ENCODE measurements around the gene GINS2.

GINS2 gene

DNA sequence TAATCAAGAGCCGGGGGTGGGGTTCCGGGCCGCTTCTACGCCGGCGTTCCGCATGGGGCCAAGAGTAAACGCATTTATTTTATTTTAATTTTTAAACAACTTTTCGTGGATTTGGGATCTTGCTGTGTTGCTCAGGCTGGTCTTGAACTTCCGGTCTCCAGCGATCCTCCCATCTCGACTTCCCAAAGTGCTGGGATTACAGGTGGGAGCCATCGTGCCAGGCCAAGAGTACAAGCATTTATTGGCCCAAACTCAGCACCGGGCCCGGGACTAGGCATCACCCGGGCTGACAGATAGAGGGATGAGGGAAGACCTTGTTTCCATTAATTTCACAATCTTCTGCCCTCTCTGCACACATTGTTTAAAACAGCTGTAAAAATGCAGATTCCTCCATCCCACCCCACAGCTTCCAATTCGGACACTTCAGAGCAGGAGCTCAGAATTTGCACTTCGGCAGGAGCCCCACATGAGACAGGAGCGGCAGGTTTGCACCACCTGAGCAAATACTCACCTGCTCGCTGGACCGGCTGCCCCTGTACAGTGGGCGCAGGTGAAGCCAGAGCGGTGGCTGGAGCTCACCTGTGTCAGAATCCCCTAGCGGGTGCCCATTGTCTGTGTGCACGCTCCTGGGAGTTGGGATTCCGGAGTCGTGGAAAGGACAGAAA lies 663 bp upstream of the GINS2 start:
- no peak for DNase-seq (ENCODE audit: low read depth)

DNA sequence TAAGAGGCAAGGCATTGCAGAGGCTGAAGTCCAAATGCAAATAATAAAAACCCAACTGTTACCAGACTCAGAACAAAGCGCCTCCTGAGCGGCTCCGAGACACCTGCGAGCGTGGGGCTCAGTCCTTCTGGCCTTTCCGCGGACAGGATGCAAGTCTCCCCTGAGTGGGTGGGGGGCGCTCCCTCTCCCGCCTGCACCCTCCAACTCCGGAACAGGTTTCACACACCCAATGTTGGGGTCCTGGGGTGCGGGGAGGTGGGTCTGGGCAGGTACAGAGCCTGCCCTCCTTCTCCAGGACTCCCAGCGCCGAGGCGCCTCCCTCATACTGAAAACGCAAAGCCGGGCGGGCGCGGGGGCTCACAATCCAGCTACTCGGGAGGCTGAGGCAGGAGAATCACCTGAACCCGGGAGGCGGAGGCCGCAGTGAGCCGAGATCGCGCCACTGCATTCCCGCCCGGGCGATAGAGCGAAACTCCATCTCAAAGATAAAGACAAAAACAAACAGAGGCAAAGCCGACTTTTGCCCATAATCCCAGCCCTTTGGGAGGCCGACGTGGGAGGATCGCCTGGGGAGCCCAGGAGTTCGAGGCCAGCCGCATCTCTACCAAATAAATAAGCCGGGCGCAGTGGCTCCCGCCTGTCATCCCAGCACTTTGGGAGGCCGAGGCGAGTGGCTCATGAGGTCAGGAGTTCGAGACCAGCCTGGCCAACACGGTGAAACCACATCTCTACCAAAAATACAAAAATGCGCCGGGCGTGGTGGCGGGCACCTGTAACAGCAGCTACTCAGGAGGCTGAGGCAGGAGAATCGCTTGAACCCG lies 893 bp downstream of the GINS2 start:
- no peak for DNase-seq (ENCODE audit: low read depth)

DNA sequence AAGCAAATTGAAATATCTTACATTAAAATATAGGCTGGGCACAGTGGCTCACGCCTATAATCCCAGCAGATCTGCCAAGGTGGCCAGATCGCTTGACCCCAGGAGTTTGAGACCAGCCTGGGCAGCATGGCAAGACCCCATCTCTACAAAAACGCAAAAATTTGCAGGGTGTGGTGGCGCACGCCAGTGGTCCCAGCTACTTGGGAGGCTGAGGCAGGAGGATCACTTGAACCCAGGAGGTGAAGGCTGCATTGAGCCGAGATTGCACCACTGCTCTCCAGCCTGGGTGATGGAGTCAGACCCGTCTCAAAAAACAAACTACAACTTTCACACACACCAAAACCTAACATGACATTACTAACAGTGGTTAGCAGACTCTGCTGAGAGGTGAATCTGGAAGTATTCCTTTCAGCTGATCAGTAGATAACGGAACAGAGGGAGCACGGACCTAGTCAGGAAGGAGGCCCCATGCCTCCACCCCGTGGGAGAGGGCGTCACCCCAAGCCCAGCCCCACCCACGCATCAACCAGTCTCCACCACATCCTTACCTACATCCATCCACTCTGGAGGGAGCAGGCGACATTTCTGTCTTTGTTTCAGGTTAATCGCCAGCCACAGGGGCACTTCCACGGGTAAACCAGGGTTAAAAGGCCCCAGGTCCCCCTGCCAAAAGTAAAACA lies 1.7 kb downstream of the GINS2 start:
- no peak for DNase-seq (ENCODE audit: low read depth)

DNA sequence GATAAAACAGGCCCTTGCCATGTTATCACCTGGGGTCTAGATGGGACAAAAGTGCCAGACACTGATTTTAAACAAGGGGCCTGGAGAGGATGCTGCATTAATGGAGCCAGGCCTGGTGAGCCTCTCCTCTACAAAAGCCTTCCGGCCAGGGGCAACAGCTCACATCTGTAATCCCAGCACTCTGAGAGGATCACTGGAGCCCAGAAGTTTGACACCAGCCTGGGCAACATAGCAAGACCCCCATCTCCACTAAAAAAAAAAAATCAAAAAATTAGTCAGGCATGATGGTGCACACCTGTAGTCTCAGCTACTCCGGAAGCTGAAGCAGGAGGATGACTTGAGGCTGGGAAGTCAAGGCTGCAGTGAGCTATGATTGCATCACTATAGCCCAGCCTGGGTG lies 3.5 kb downstream of the GINS2 start:
- no peak for DNase-seq (ENCODE audit: low read depth)

DNA sequence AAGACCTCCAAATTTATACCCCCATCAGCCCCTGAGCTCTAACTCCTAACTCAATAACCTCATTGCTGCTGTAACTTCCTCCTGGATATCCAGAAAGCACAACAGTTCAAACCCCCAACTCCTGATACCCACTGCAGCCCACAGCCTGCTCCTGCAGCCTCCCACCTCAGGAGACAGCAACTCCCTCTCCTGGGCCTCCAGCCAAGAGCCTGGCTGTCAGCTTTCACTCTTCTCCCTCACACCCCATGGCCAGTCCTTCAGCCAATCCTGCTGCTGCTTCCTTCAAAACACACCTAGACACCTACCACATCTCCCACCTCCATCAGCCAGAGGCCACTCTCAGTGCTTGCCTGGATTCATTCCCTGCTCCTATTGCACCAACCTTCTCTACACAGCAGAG lies 5.4 kb downstream of the GINS2 start:
- no peak for DNase-seq (ENCODE audit: low read depth)

DNA sequence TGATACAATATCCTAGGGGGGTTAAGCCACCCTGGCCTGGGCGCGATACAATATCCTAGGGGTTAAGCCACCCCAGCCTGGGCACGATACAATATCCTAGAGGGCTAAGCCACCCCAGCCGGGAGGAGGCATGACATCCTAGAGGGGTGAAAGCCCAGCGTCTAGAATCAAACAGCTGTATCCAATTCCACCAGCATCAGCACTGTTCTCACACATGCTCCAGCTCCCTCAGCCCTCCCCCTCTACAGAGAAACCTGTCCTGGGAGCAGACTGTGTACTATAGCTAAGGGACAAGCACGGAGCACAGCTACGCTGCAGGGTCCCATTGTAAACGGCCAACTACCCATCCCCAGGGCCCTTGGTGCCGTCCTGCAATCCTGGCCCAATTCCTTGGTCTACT lies 6.2 kb downstream of the GINS2 start:
- DNase-seq (ENCODE audit: low read depth), result no peak

DNA sequence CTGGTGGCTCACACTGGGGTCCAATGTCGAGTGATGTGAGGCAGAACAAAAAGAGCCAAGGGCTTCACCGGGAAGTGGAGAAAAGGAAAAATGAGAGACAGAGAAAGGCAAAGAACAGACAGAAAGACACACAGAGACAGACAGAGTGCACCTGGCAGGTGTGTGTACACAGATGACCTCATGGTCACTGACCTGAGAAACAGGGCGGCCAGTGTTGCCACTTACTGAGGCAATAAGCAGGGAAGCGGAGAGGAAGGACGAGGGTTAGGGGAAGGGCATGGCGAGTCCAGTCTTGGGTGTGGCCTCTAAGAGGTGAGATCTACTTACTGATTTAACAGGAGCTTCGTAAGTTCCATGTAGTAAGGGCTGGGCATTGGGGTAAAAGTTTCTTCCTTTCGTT lies 7.5 kb downstream of the GINS2 start:
- no peak for DNase-seq (ENCODE audit: low read depth)

DNA sequence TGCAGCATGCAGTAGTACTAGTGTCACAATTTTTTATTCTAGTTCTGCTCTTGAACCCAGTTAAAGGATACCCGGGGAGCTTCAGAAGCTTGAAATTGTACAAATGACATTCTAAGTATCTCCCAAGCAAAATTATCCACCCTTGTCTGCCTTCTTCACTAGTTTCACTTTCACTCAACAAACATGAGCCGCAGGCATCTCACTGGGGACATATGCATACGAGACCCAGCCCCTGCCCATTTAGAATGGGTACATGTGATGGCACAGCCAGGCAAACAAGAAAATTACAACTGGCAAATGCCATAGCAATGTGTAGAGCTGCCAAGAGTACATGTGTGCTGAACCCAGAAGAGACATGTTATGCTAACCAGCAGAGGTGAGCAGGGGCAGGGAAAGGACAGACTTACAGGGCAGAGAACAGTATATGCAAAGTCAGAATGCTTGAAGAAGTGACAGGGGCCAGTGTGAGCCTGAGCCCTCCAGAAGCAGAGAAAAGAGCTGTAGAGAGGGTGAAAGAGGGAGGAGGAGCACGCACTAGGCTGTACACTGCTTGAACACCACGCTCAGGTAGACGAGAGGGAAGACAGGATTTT lies 8.3 kb downstream of the GINS2 start:
- no peak for DNase-seq (ENCODE audit: low read depth)

DNA sequence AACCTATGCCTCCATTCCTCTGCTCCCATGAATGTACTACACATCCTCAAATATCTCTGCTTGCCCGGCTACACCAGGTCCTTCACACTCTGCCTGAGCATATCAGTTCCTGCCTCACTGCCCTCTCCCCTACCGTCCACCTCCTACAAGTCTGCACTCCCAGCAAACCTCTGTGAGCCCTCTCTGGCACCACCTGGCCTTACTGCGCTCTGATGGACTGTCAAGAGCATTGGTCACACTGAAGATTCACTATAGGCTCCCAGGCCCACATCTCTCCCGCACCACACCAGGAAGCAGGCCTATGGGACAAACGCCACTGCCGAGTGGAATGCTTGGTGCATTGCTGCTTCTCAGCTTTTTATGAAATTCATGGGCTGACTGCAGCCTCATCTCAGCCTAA lies 8.9 kb downstream of the GINS2 start:
- no peak for DNase-seq (ENCODE audit: low read depth)

DNA sequence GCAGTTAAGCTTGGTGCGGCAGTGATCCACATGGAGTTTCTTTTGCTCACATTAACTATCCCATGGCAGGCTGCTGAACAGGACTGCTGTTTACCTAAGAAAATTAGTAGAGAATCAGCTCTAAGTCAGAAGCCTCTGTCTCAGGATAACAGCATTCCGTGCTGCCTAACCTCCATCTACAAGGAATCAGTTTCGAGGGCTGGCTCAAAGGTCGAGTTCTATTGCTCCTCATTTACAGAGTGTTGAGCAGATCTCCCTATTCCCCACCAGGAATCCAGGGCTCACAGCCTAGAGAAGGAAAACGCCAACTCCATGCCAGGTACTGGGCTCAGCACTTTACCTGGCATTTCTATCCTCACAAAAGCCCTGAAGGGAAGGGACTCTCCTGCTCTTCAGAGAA lies 9.9 kb downstream of the GINS2 start:
- DNase-seq (ENCODE audit: low read depth), result no peak

DNA sequence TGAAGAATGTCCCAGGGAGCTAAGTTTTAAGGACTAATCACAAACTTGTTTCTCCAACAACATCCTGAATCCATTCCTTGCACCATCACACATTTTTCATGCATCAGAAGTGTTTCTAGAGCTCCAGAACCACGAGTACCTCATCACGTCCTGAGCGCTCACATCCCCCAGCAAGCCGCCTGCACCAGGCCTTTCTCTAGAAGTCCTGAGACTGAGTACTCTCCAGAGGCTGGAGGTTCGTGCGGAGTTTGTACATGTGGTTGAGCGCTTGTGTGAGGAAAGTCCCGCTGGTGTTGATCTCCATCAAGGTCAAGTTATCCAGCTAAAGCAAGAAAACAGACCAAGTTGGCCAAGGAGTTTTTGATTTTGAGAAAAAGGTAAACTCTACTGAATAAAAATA lies 10.7 kb downstream of the GINS2 start:
- no peak for DNase-seq (ENCODE audit: low read depth)

DNA sequence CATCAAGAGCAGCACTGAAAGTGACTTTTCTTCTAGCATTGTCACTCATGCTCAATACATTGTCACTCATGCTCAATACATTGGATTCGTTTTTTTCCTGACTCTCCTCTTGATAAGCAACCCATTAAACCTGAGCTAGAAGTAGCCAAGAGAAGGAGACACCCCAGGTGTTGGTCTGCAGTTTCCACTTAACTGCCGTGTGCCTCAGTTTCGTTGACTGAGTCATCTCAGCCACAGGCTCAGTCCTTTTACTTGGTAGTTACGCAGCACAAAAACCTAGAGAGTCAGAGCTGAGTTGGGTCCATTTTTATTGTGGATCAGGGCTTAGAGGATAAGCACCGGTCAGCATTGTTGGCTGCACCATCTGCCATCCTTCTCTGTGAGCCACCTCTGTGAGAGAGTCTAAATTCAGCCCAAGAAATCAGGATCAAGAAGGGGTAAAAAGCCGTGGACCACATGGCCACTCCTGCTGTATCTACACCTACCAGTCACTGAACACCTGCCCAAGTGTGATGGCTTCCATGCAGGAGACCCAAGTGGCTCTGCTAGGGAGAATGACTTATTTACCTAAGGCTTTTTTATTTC lies 11.3 kb downstream of the GINS2 start:
- no peak for DNase-seq (ENCODE audit: low read depth)

DNA sequence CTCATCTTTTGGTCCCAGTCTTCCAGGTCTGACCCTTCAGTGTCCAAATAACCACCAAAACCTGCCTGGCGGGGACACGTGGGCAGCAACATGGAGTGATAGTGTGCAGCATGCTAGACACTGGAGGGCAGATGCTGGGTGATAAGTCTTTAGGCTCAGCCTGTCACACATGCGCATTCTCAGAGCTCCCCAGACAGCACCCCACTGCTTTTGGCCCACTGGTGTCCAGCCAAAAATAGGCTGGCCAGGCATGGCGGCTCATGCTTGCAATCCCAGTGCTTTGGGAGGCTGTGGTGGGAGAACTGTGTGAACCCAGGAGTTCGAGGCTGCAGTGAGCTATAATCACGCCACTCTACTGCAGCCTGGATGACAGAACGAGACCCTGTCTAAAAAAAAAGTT lies 12.3 kb downstream of the GINS2 start:
- no peak for DNase-seq (ENCODE audit: low read depth)

DNA sequence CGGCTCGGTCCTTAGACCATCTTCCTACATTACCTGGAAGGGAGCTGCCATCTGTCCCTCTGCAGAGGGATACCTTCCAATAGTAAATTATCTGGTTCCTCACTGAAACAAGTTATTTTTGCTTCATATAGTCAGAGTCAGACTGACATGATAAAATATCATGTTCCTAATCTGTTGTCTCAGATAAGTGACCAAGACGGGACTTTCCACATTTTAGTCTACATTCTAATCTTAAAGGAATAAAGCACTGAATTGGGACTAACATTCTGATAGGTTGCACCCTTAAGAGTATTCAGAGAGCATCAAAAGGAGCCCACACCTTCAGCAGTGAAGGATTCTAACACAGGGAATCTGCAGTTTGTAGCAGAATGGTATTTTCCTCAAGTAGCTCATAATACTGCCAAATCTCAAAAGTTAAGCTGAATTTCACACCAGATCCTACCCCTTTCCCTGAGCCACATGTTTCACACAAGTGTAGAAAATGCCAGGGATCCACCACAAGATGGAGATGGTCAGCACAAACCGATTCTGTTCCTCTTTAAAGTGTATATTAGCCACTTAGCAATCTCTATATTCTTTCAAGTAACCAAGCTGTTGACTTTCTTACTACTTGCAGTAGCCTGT lies 13.4 kb downstream of the GINS2 start:
- no peak for DNase-seq (ENCODE audit: low read depth)

DNA sequence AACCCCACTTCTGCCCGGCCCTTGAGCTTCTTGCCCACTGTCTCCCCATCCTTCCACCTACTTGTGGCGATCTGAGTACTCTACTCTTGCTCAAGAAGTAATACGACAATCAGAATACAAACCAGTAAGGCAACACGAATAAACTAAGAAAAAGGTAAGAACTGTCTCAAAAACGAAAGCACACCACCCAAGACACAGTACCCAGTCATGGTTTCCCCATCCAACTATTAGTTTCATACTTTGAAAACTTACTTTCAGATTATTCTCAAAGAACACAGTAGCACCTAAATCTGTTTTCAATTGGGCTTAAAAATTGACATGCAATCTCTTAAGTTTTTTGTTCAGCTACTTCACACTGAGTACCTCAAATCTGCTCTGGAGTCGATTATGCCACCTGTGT lies 13.9 kb downstream of the GINS2 start:
- no peak for DNase-seq (ENCODE audit: low read depth)

DNA sequence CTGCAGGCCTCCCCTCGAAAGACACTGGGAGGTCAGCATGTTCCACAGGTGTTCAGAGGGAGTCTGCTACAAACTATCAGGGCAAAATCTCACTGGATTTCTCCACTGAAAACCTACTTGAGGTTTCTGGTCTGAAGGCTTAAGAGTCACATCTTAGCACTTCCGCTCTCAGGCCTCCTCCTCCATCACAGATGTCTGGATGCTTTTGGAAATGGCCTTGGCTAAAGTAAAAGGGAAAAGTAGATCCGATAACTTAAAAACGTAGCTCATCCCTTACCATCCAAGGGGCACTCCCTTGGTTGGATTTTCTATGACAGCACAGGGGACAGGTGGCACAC lies 14.4 kb downstream of the GINS2 start:
- DNase-seq (ENCODE audit: low read depth), result no peak

DNA sequence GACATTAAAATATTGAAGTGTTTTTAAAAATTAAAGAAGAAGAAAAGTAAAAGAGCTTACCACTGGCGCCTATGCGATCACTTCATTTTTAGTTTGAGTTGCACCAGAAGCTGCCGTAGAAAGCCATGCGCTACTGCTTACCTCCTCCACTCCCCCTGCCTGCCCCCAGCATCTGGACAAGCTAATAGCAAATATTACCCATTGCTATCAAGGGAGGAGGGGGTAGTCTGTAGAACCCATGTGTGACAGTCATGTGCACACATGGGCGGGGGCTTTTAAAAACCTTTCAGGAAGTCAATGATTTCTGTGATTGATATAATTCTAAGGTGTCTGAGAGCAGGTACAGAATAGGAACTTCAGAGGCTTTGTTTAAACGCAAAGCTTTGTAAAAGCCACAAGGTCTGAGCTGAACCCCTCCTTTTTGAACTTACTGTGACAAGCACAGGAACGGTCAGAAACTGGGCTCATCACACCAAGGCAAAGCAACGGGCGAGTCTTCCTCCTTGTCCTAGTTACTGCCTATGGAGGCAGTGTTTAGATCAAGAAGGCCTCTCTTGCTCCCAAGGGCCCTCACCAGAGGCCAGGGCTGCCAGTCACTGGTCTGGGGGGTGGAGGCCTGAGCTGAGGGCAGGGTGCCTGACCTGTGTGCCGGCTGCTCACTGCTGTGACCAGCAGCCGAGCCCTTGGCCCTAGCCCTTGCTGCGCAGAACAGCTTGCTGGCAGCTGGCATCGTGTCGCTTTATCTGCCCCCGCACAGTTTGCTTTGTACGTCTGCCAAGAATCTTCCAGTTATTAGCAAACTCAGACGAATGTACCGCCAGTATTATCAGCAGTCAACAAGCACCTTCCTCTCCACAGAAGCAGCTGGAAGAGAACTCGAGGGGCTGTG lies 15.0 kb downstream of the GINS2 start:
- no peak for DNase-seq (ENCODE audit: low read depth)

DNA sequence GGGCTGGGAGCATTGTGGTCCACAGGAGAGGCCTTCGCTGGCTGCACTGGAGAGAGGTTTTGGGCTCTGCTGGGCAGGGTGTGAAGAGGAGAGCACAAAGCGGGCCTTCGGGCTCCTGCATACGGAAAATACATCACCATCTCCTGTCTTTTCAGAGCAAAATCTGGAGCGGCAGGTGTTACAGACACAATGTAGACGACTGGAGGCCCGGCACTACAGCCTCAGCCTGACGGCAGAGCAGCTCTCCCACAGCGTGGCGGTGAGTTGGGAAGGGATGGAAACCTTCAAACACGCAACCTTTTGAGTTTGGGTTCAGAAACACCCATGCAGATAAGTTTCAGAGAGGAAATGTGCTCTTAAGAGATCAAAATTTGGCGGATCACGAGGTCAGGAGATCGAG lies 17.9 kb downstream of the GINS2 start:
- no peak for DNase-seq (ENCODE audit: low read depth)

DNA sequence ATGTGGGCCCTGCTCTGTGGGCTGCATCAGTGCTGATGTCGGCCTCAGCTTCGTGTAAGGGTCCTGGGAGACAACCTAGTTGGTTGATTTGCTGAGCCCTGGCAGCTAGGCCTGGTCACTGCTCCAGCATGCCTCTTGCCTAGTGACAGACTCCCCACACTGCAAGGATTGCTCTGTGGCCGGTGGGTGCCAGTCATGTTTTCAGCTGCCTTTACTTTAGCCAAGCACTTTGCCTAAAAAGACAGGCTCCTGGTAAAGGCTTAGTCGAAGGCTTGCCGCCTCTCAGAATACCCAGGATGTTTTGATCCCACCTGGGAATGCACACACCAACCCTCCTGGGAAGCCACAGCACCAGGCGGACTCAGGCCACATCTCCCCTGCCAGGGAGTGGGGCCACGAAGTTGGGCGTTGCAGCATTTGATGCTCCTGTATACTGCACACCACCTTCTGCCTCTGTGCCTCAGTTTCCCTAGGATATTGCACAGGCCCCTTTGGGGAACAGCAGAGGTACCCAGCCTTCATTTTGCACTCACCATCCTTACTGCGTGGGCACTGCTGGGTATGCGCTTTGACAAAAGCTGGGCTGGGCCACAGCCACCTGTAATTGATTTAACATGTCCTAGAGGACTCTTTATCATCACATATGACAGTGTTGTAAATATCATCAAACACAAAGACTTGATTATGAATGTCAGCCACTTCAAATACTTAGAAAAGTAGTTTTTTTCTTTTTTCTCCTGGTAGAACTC lies 19.9 kb downstream of the GINS2 start:
- DNase-seq (ENCODE audit: low read depth), result no peak

DNA sequence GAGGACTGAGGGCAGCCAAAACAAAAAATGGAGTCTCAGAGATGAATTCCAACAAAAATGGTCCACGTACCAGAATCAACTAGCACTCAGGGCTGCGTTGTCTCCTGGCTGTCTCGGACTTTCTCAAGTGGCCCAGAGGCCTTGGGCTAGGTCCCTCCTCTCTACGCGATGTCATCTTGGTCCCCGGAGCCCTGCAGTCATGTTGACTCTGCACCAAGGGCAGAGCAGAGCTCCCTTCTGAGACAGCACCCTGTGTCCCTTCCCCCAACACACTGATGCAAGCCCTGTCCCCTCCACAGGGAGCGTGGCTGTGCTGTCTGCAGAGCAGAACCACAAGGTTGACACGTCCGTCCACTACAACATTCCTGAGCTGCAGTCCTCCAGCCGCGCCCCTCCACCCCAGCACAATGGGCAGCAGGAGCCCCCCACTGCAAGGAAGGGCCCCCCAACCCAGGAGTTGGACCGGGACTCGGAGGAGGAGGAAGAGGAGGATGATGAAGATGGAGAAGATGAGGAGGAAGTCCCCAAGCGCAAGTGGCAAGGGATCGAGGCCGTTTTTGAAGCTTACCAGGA lies 20.8 kb downstream of the GINS2 start:
- no peak for DNase-seq (ENCODE audit: low read depth)
